GM18867 (cell line): ENCODE measurements around the gene HSPB6.
"Not testable (repeated sequence)": the region's sequence is repeated elsewhere in the genome, so short reads cannot be mapped to it uniquely, and the experiment has no call there.

Source experiments
- ATAC-seq: cut with Tn5 transposase; IDR thresholded peaks from one replicate; pipeline ENCODE4 v1.9.1; 2021; ENCODE audit warnings: mild to moderate bottlenecking, moderate library complexity; ENCODE audit not compliant: unreplicated experiment

The HSPB6 gene

GRCh38 chr19:35732540-35733179 lies 24.2 kb downstream of the HSPB6 start:
- ATAC-seq = no peak

DNA sequence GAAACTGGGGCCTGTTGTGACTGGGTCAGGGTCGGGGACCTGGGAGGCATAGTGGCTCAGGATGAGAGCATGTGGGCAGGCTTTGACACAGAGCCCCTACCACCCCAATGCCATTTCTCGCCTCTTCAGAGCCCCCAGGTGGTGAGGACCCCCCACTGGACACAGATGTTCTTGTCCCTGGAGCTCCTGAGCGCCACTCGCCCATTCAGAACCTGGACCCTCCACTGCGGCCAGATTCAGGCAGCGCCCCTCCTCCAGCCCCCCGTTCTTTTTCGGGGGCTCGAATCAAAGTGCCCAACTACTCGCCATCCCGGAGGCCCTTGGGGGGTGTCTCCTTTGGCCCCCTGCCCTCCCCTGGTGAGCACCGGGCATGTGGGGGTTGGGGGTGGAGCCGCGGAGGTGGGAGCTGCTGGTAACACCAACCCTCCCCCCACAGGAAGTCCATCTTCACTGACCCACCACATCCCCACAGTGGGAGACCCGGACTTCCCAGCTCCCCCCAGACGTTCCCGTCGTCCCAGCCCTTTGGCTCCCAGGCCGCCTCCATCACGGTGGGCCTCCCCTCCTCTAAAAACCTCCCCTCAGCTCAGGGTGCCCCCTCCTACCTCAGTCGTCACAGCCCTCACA lies 24.9 kb downstream of the HSPB6 start:
- ATAC-seq = no peak

DNA sequence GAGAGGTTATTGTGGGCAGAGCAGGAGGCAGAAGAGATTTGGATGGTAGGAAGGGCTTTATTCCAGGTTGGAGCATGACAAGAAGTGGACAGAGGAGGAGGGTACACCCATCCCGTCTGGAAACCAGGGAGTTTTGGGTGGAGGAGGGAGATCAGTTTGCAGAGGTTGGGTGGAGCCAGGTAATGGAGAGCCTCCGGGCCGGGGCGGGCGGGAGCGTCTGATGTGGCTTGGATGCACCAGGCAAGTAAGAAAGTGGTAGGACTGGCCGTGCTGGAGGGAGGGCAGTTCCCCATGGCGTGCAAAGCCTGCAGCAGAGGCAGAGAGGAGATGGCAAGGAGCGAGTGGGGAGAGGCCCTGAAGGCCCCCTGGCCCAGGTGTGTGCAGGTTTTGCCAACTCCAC lies 25.5 kb downstream of the HSPB6 start:
- no peak for ATAC-seq

GRCh38 chr19:35730326-35730725 lies 26.5 kb downstream of the HSPB6 start:
- no peak for ATAC-seq

GRCh38 chr19:35729763-35730162 lies 27.1 kb downstream of the HSPB6 start:
- ATAC-seq = no peak

DNA sequence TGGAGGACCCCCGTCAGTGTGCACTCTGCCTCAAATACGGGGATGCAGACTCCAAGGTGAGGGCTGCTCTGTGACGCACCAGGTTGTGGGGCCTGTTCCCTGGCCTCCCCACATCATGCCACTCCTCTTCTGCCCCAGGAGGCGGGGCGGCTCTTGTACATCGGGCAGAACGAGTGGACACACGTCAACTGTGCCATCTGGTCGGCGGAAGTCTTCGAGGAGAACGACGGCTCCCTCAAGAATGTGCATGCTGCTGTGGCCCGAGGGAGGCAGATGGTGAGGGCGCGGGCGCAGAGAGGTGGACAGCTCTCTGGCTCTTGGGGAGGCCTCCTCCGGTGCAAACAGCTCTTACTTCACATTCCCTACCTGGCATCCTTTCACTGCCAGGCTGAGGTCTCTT lies 27.8 kb downstream of the HSPB6 start:
- no peak for ATAC-seq

DNA sequence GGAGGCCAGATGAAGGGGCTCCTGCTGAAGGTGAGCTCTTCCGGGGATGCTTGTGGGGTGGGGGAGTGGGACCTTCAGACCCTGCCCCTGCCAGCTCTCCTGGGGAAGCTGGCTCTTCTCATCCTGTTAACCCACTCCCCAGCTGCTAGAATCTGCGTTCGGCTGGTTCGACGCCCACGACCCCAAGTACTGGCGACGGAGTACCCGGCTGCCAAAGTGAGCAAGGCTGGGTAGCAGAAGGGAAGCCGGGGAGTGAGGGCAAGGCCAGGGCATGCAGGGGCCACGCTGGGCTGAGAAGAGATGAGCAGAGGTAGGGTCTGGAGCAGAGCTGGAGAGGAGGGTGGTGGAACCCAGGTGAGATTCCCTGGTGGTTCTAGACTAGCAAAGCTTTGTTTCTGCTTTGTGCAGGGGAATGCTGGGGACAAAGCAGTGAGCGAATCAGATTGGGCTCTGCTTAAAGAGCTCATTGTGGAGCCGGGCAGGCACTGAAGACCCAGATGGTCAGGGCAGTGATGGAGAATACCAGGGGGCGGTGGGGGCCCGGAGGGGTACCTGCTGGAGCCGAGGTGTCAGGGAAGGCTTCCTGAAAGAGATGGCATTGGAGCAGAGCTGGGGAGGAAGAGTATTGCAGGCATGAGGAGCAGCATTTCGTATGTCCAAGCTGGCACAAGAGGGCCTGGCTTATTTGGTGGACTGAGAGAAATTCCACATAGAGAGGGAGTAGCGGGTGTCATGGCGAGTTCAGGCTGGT lies 28.7 kb downstream of the HSPB6 start:
- no peak for ATAC-seq

DNA sequence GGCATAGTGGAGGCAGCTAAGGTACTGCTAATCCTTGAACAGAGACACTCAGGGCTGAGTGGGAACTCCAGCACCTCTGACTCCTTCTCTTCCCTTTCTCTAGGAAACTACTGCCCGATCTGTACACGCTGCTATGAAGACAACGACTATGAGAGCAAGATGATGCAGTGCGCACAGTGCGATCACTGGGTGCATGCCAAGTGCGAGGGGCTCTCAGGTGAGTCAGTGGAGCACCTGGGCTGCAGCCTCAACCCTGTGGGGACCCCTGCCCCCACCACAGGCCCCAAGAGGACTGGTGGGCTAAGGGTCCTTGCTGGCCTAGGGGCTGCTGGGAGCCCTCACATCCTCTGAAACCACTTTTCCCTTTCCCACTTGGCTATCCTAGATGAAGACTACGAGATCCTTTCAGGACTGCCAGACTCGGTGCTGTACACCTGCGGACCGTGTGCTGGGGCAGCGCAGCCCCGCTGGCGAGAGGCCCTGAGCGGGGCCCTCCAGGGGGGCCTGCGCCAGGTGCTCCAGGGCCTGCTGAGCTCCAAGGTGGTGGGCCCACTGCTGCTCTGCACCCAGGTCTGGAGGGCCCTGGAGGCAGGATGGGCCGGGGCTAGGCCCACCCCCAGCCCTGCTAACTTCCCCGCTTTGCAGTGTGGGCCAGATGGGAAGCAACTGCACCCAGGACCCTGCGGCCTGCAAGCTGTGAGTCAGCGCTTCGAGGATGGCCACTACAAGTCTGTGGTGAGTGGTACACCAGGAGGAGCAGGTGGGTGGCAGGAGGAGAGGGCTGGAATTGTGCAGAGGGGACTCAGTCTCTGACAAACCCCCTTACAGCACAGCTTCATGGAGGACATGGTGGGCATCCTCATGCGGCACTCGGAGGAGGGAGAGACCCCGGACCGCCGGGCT lies 29.5 kb downstream of the HSPB6 start:
- no peak for ATAC-seq

- ATAC-seq = no peak
These were observed 31.5 kb downstream of the HSPB6 start for GRCh38 chr19:35725216-35725861.

GRCh38 chr19:35724560-35724959 lies 32.3 kb downstream of the HSPB6 start:
- ATAC-seq = no peak

GRCh38 chr19:35724132-35724531 lies 32.7 kb downstream of the HSPB6 start:
- not testable (repeated sequence) for ATAC-seq

- no peak for ATAC-seq
These were observed 33.2 kb downstream of the HSPB6 start for GRCh38 chr19:35723671-35724070.

DNA sequence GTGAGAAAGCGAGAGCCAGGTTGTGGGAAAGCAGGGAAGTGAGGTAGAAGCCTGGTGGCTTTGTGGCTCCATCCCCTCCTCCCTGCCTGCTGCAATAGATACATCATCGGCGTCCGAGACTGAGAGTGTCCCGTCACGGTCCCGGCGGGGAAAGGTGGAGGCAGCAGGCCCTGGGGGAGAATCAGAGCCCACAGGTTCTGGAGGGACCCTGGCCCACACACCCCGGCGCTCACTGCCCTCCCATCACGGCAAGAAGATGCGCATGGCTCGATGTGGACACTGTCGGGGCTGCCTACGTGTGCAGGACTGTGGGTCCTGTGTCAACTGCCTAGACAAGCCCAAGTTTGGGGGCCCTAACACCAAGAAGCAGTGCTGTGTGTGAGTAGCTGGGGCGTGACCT lies 33.9 kb downstream of the HSPB6 start:
- ATAC-seq = no peak

DNA sequence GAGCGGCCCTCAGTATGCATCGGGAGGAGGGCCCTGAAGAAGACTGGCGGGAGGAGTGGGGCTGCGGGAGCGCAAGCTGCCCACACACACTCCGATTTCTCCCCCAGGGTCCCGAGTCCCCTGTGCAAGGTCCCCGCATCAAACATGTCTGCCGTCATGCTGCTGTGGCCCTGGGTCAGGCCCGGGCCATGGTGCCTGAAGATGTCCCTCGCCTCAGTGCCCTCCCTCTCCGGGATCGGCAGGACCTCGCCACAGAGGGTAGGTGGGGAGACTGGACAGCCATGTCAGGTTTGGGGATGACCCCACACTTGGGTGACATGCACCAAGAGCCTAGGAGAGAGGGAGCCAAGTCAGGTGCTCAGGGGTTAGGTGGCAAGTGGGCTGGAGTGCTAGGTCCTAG lies 34.4 kb downstream of the HSPB6 start:
- no peak for ATAC-seq

- ATAC-seq = no peak
These were observed 35.5 kb downstream of the HSPB6 start for GRCh38 chr19:35721374-35721773.

DNA sequence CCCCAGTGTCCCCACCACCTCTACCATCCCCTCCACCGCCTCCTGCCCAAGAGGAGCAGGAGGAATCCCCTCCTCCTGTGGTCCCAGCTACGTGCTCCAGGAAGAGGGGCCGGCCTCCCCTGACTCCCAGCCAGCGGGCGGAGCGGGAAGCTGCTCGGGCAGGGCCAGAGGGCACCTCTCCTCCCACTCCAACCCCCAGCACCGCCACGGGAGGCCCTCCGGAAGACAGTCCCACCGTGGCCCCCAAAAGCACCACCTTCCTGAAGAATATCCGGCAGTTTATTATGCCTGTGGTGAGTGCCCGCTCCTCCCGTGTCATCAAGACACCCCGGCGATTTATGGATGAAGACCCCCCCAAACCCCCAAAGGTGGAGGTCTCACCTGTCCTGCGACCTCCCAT lies 36.2 kb downstream of the HSPB6 start:
- no peak for ATAC-seq

DNA sequence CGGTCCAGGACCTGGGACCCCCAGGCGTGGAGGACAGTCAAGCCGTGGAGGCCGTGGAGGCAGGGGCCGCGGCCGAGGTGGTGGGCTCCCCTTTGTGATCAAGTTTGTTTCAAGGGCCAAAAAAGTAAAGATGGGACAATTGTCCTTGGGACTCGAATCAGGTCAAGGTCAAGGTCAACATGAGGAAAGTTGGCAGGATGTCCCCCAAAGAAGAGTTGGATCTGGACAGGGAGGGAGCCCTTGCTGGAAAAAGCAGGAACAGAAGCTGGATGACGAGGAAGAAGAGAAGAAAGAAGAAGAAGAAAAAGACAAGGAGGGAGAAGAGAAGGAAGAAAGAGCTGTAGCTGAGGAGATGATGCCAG lies 36.7 kb downstream of the HSPB6 start:
- no peak for ATAC-seq

- no peak for ATAC-seq
These were observed 37.2 kb downstream of the HSPB6 start for GRCh38 chr19:35719402-35720162.

DNA sequence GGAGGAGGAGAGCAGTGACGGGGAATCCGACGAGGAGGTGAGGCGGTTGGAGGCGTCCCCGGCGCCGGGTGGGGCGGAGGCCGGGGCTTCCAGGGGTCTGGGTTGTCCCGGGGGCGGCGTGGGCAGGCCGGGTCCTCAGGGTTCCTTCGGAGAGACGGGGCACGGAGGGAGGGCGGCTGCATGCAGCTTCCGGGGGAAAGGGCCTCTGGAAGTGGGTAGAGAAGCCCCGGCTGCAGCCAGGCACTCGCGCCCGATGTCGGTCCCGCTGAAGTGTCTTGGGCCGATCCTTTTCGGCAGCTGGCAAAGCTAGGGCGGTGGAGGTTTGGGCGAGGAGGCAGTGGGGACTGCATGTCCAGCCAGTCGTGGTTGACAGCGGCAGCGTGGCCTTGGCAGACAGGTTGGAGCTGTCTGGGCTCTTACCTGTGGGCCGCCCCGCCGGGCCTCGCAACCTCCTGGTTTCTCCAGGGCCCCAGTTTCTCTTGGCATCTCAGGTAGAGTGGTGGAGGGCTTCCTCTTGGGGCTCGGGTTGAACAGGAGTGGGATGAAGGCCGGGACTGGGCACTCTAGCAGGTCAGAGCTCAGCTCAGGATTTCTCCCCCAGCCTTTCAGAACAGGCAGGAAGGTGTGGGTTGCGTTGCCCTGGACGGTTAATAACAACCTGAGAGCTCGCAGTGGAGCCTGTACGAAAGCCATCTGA lies 38.3 kb downstream of the HSPB6 start:
- peak; percentile 9 for ATAC-seq
